Measurements from ENCODE around the gene CLN5.

The CLN5 gene

DNA sequence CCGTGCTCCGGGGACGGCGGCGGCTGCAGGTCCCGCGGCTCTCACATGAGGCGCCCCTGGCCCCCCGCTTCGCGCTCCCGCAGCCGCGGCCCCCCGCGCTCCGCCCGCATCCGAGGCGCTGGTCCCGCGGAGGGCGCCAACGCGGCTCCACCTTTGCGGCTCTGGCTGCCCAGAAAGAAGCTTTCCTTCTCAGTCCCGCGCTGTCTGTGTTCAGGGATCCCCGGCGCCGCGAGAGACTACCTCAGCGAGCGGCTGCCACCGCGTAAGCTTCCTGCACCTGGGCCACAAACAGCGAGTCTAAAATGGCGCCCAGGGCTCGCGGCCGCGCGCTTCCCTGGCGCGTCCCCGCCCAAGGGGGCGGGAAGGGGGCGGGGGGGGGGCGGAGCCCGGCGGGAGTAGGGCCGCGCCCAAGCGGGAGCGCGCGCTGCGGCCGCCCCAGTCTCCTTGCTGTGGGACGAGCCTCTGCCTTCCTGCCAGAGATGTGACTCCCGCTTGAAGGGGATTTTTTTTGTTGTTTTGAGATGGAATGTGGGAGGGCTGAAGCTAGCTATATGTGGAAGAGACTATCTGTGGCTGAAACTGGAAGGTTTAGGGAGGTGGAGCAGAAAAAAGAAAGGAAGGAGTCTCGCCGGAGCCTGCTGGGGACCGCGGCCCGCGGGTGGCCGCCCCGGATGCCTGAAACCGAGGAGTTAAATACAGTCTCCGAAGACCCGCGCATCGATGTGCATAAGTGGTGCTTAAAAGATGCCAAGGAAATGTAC, 35.2 kb downstream of the CLN5 start, which contains the start of gene FBXL3:
FBXL3 (minus strand) TSS at position 299 of the 761 bp plus-strand sequence. CDS start 5,299 bp downstream, outside the sequence.
- H3K4me1 Mint-ChIP-seq: peaks cover 52% of the 10 kb centered on the region
- peak within 1 kb of the TSS; percentile 96 to 97 (median 96) for H3K4me3 Mint-ChIP-seq
- H3K9me3 Mint-ChIP-seq: peaks cover 5% of the 10 kb centered on the region
- H3K27me3 Mint-ChIP-seq (ENCODE audit: low read depth): no peaks in the 10 kb centered on the region
- TF ChIP-seq CTCF (IDR thresholded peaks at IDR 0.05; ENCODE audit: unreplicated experiment in 3 of 3): no peak
- H3K36me3 Mint-ChIP-seq (ENCODE audit: low read depth): peaks cover 13% of the 10 kb centered on the region
- H3K27ac Mint-ChIP-seq: peak within 1 kb of the TSS; percentile 92 to 97 (median 96)

DNA sequence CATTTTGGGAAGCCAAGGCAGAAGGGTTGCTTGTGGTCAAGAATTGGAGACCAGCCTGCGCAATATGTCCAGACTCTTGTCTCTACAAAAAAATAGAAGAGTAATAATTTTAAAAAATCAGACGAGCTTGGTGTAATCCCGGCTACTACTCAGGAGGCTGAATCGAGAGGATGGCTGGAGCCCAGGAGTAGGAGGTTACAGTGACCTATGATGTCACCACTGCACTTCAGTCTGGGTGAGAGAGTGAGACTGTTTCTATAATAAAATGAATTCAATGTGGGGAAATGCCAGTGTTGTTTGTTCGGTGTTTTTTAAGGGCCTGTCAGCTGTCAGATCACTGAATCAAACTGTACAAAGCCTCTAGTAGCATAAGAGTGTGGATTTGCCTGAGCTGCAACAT, 36.3 kb downstream of the CLN5 start:
- Mint-ChIP-seq H3K4me3 (peak overlapping the region; percentile 87 to 92 (median 91)), H3K27me3 (ENCODE audit: low read depth) (no peaks in the 10 kb centered on the region)
- no peak for TF ChIP-seq CTCF (IDR thresholded peaks at IDR 0.05; ENCODE audit: unreplicated experiment in 3 of 3)

DNA sequence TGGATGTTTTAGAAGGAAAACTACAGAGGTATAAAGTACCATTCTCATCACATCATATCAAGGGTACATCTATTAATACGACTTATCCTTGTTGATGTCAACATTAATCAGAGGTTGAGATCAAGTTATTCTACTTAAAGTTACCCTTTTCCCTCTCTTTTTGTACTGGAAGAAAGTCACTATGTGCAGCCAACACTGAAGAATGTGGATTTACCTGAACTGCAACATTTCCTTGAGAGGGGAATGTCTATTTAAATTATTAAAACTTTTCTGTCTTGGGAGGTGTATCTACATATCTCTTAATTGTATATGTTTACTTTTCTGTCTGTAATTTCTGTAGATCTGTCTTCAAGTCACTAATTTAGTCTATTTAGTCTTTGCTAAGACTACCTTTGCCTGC, 37.6 kb downstream of the CLN5 start:
- H3K9me3 Mint-ChIP-seq: peaks cover 10% of the 10 kb centered on the region
- H3K4me1 Mint-ChIP-seq: peaks cover 30% of the 10 kb centered on the region
- H3K27me3 Mint-ChIP-seq (ENCODE audit: low read depth): no peaks in the 10 kb centered on the region
- no peaks in the 10 kb centered on the region for H3K36me3 Mint-ChIP-seq (ENCODE audit: low read depth)
- H3K4me3 Mint-ChIP-seq: peak overlapping the region in 1 of 3 experiments; percentile 59
- H3K27ac Mint-ChIP-seq: no peak overlapping the region
- no peak for TF ChIP-seq CTCF (IDR thresholded peaks at IDR 0.05; ENCODE audit: unreplicated experiment in 3 of 3)

More for the DNA sequence above, 36.3 kb downstream of the CLN5 start:
- peaks cover 6% of the 10 kb centered on the region for H3K36me3 Mint-ChIP-seq (ENCODE audit: low read depth)
- H3K4me1 Mint-ChIP-seq: peaks cover 42% of the 10 kb centered on the region
- peaks cover 6% of the 10 kb centered on the region for H3K9me3 Mint-ChIP-seq
- H3K27ac Mint-ChIP-seq: peak overlapping the region; percentile 92 to 97 (median 96)

- peaks cover 14% of the 10 kb centered on the region for H3K9me3 Mint-ChIP-seq
- H3K36me3 Mint-ChIP-seq (ENCODE audit: low read depth): no peaks in the 10 kb centered on the region
- no peak overlapping the region for H3K4me3 Mint-ChIP-seq
- H3K4me1 Mint-ChIP-seq: peaks cover 15% of the 10 kb centered on the region
- H3K27ac Mint-ChIP-seq: no peak overlapping the region
- H3K27me3 Mint-ChIP-seq (ENCODE audit: low read depth): no peaks in the 10 kb centered on the region
- TF ChIP-seq CTCF (IDR thresholded peaks at IDR 0.05; ENCODE audit: unreplicated experiment in 3 of 3): no peak
These were observed 39.9 kb downstream of the CLN5 start for GRCh38 chr13:77031656-77032243.

DNA sequence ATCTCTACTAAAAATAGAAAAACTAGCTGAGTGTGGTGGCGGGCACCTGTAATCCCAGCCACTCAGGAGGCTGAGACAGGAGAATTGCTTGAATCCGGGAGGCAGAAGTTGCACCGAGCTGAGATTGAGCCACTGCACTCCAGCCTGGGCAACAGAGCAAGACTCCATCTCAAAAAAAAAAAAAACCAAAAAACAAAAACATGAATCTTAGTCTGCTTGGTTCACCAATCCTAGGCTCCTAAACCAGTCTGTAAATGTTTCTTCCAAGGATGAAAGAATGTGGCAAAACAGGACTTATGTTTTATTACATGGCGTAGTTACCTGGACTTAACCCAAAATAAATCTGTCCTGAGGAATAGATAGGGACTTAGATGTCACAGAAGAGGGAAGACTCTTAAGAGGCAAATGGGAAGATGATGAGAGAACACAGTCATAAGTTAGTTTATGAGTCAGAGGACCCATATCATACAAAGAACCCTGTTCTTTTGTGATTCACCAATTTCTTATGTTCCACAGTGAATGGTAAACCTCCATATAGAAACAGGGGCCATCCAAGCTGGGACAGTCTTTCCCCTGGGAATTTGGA, 41.9 kb downstream of the CLN5 start:
- H3K4me3 Mint-ChIP-seq: no peak overlapping the region
- TF ChIP-seq CTCF (IDR thresholded peaks at IDR 0.05; ENCODE audit: unreplicated experiment in 3 of 3): no peak
- H3K4me1 Mint-ChIP-seq: no peaks in the 10 kb centered on the region
- no peaks in the 10 kb centered on the region for H3K27me3 Mint-ChIP-seq (ENCODE audit: low read depth)
- H3K27ac Mint-ChIP-seq: no peak overlapping the region
- H3K9me3 Mint-ChIP-seq: peaks cover 14% of the 10 kb centered on the region
- H3K36me3 Mint-ChIP-seq (ENCODE audit: low read depth): no peaks in the 10 kb centered on the region

Measured in nephron (organoid).